PFSK-1 (cell line): ENCODE results near the gene COL23A1.

Experiments used
- FOXP2 ChIP-seq: optimal IDR thresholded peaks from 2 replicates; pipeline ENCODE3; 2011; ENCODE audit warnings: borderline replicate concordance, control low read depth, inconsistent platforms; ENCODE audit not compliant: insufficient read depth; ENCODE audit errors: extremely low read length, extremely low read depth
- POLR2AphosphoS5 ChIP-seq: IDR thresholded peaks from 2 replicates; pipeline ENCODE4 v1.6.1; 2012; ENCODE audit warnings: low read depth, mild to moderate bottlenecking, control low read depth, low read length, moderate library complexity
- SIN3A ChIP-seq: IDR thresholded peaks from 2 replicates; pipeline ENCODE4 v1.6.1; 2012; ENCODE audit warnings: mild to moderate bottlenecking, low read length, moderate library complexity, borderline replicate concordance; ENCODE audit not compliant: insufficient read depth
- TAF1 ChIP-seq: IDR thresholded peaks from 2 replicates; pipeline ENCODE4 v1.6.1; 2012; ENCODE audit warnings: low read length, control low read depth, borderline replicate concordance; ENCODE audit not compliant: insufficient read depth
- TF ChIP-seq, protein P1 (sequence below), 2 experiments: IDR thresholded peaks; 2 replicates each; pipeline versions ENCODE4 v1.6.1 to v1.8.0; 2011 to 2012; ENCODE audit warnings: low read depth in 2 of 2, low read length in 2 of 2, control low read depth in 1 of 2, inconsistent platforms in 1 of 2, mild to moderate bottlenecking in 1 of 2, moderate library complexity in 1 of 2; ENCODE audit not compliant: insufficient read depth in 1 of 2

Gene COL23A1

DNA sequence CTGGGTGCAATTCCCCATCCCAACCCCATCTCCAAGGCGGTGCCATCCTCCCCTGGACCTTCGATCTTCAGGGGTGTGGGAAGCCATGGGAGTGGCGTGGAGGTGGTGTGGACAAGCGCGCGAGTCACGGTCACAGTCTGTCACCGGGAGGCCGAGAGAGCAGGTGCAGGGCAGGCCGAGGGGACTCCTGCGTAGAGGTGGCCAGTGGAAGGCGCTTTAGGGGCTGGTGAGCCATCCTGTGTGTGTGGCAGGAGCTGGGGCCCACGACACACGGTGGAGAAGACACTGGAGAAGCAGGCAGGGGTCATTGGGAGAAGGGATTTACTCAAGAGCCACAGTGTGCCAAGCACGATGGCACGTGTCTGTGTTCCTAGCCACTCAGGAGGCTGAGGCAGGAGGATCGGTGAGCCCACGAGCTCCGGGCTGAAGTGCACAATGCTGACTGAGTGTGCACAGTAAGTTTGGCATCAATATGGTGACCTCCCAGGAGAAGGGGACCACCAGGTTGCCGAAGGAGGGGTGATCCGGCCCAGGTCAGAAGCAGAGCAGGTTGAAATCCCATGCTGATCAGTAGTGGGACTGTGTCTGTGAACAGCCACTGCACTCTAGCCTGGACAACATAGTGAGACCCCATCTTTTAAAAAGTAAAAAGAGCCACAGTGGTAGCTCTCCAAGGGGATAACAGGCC is 212.5 kb downstream of the COL23A1 start:
- TF ChIP-seq, protein P1, sequence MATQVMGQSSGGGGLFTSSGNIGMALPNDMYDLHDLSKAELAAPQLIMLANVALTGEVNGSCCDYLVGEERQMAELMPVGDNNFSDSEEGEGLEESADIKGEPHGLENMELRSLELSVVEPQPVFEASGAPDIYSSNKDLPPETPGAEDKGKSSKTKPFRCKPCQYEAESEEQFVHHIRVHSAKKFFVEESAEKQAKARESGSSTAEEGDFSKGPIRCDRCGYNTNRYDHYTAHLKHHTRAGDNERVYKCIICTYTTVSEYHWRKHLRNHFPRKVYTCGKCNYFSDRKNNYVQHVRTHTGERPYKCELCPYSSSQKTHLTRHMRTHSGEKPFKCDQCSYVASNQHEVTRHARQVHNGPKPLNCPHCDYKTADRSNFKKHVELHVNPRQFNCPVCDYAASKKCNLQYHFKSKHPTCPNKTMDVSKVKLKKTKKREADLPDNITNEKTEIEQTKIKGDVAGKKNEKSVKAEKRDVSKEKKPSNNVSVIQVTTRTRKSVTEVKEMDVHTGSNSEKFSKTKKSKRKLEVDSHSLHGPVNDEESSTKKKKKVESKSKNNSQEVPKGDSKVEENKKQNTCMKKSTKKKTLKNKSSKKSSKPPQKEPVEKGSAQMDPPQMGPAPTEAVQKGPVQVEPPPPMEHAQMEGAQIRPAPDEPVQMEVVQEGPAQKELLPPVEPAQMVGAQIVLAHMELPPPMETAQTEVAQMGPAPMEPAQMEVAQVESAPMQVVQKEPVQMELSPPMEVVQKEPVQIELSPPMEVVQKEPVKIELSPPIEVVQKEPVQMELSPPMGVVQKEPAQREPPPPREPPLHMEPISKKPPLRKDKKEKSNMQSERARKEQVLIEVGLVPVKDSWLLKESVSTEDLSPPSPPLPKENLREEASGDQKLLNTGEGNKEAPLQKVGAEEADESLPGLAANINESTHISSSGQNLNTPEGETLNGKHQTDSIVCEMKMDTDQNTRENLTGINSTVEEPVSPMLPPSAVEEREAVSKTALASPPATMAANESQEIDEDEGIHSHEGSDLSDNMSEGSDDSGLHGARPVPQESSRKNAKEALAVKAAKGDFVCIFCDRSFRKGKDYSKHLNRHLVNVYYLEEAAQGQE (IDR thresholded peaks at IDR 0.05; ENCODE audit: insufficient read depth in 1 of 2, low read depth in 2 of 2, low read length in 2 of 2): no peak
- TF ChIP-seq POLR2AphosphoS5 (no peak), FOXP2 (no peak), TAF1 (no peak), SIN3A (no peak)

GRCh38 chr5:178376921-178377582 is 213.1 kb downstream of the COL23A1 start:
- TF ChIP-seq, protein P1 (IDR thresholded peaks at IDR 0.05; ENCODE audit: insufficient read depth in 1 of 2, low read depth in 2 of 2, low read length in 2 of 2): no peak
- TF ChIP-seq TAF1 (no peak), POLR2AphosphoS5 (no peak), SIN3A (no peak), FOXP2 (no peak)

DNA sequence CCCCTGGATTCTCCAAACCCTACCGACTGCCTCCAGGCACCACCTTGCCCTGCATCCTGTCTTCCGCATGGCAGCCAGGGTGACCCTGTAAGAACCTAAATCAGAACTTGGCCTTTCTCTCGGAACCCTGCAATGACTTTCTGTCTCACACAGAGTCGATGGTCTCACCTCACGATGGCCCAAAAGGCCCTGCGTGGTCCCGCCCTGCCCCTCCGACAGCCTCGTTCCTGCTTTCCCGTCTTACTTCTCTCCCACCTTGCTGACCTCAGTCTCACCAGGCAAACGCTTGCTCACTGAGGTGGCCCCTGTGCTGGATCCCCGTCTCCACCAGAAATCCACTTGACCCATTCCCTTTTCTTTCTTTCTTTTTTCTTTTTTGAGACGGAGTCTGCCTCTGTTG is 214.8 kb downstream of the COL23A1 start:
- TF ChIP-seq, protein P1 (IDR thresholded peaks at IDR 0.05; ENCODE audit: insufficient read depth in 1 of 2, low read depth in 2 of 2, low read length in 2 of 2): no peak
- TF ChIP-seq FOXP2: no peak
- no peak for TF ChIP-seq POLR2AphosphoS5
- no peak for TF ChIP-seq SIN3A
- no peak for TF ChIP-seq TAF1

- TF ChIP-seq SIN3A: no peak
- TF ChIP-seq TAF1: no peak
- no peak for TF ChIP-seq POLR2AphosphoS5
- no peak for TF ChIP-seq FOXP2
- TF ChIP-seq, protein P1 (IDR thresholded peaks at IDR 0.05; ENCODE audit: insufficient read depth in 1 of 2, low read depth in 2 of 2, low read length in 2 of 2): no peak
These were observed 216.5 kb downstream of the COL23A1 start for GRCh38 chr5:178373711-178374110.
